HFF-Myc (cell line): Measurements from ENCODE around the gene MYO19.

ENCODE experiments used
- DNase-seq: peaks from one replicate; pipeline ENCODE4 v3.0.0-alpha.2; 2011; ENCODE audit warnings: low read depth; ENCODE audit errors: extremely low read depth
- H3K4me3 ChIP-seq: replicated peaks from 2 replicates; pipeline ENCODE4 v1.5.1; 2011; ENCODE audit warnings: low read depth, mild to moderate bottlenecking, control low read depth, low read length
- CTCF ChIP-seq: IDR thresholded peaks from 2 replicates; pipeline ENCODE4 v1.5.1; 2012; ENCODE audit warnings: mild to moderate bottlenecking, low read depth, low read length, control low read depth; ENCODE audit errors: missing control alignments

MYO19 gene

GRCh38 chr17:36532435-36532975, 2.2 kb downstream of the MYO19 start:
- TF ChIP-seq CTCF: no peak
- H3K4me3 ChIP-seq: no peak overlapping the region
- DNase-seq: no peak

GRCh38 chr17:36529121-36529520, 5.5 kb downstream of the MYO19 start:
- TF ChIP-seq CTCF: no peak
- DNase-seq: no peak
- no peak overlapping the region for H3K4me3 ChIP-seq

- no peak overlapping the region for H3K4me3 ChIP-seq
- DNase-seq: no peak
Observed at GRCh38 chr17:36527621-36528250, 6.9 kb downstream of the MYO19 start.

GRCh38 chr17:36525888-36526287, 8.8 kb downstream of the MYO19 start:
- no peak for DNase-seq
- H3K4me3 ChIP-seq: no peak overlapping the region
- TF ChIP-seq CTCF: no peak

More at GRCh38 chr17:36527621-36528250, 6.9 kb downstream of the MYO19 start:
- no peak for TF ChIP-seq CTCF

- no peak overlapping the region for H3K4me3 ChIP-seq
- TF ChIP-seq CTCF: no peak
- DNase-seq: no peak
Observed at GRCh38 chr17:36525113-36525512, 9.6 kb downstream of the MYO19 start.

- no peak for DNase-seq
- no peak for TF ChIP-seq CTCF
- no peak overlapping the region for H3K4me3 ChIP-seq
Observed at GRCh38 chr17:36524428-36524876, 10.2 kb downstream of the MYO19 start.
